ENCODE measurements around the gene USP32. TPM values are rescaled to one million over a fixed set of nuclear protein-coding genes. Genes with fewer than 3 reads are reported as not detected.
"Not testable (repeated sequence)": the region's sequence is repeated elsewhere in the genome, so short reads cannot be mapped to it uniquely, and the experiment has no call there.

USP32 gene
- total and polyA plus RNA-seq, 4 donors: 11.6 to 103 (median 42.9) TPM

GRCh38 chr17:60422162-60422665, 30.3 kb upstream of the USP32 start, which contains the start of gene CHCT1:
TSS of gene CHCT1 (plus strand) at chr17:60422489. CDS start at chr17:60422593, 104 bp downstream.
- Histone ChIP-seq H3K4me1 (ENCODE audit: control insufficient read depth in 4 of 4, insufficient read depth in 4 of 4, low read length in 3 of 4) (peaks cover 3 to 5% (median 4%) of the 10 kb centered on the region in 4 donors), H3K9ac (ENCODE audit: low read depth in 1 of 2, low read length in 2 of 2) (peak within 1 kb of the TSS; percentile 59 to 64), H3K4me3 (ENCODE audit: low read depth in 1 of 3, low read length in 3 of 3) (peak within 1 kb of the TSS; percentile 15 to 40 (median 36)), H3K27ac (ENCODE audit: low read depth in 1 of 2, low read length in 2 of 2) (no peak within 1 kb of the TSS), H3K27me3 (ENCODE audit: control insufficient read depth in 4 of 4, insufficient read depth in 4 of 4, low read length in 3 of 4) (no peaks in the 10 kb centered on the region), H3K36me3 (ENCODE audit: control insufficient read depth in 4 of 4, insufficient read depth in 3 of 4, low read depth in 1 of 4, low read length in 3 of 4) (no peaks in the 10 kb centered on the region), H3K9me3 (ENCODE audit: control insufficient read depth in 4 of 4, low read length in 3 of 4) (no peaks in the 10 kb centered on the region)
- TF ChIP-seq EGR1 (IDR thresholded peaks at IDR 0.05; ENCODE audit: low read depth in 2 of 2) (no peak), HNF4G (IDR thresholded peaks at IDR 0.05) (no peak), JUND (IDR thresholded peaks at IDR 0.05) (no peak), FOXA2 (IDR thresholded peaks at IDR 0.05) (no peak), REST (IDR thresholded peaks at IDR 0.05) (no peak), HNF4A (conservative IDR thresholded peaks at IDR 0.05) (no peak), YY1 (IDR thresholded peaks at IDR 0.05) (no peak), FOXA1 (IDR thresholded peaks at IDR 0.05) (no peak), TAF1 (conservative IDR thresholded peaks at IDR 0.05) (no peak)
- no peak for DNase-seq (ENCODE audit: low spot score)
- 76% methylated on average over 18 of the region's 18 CpGs for WGBS

DNA sequence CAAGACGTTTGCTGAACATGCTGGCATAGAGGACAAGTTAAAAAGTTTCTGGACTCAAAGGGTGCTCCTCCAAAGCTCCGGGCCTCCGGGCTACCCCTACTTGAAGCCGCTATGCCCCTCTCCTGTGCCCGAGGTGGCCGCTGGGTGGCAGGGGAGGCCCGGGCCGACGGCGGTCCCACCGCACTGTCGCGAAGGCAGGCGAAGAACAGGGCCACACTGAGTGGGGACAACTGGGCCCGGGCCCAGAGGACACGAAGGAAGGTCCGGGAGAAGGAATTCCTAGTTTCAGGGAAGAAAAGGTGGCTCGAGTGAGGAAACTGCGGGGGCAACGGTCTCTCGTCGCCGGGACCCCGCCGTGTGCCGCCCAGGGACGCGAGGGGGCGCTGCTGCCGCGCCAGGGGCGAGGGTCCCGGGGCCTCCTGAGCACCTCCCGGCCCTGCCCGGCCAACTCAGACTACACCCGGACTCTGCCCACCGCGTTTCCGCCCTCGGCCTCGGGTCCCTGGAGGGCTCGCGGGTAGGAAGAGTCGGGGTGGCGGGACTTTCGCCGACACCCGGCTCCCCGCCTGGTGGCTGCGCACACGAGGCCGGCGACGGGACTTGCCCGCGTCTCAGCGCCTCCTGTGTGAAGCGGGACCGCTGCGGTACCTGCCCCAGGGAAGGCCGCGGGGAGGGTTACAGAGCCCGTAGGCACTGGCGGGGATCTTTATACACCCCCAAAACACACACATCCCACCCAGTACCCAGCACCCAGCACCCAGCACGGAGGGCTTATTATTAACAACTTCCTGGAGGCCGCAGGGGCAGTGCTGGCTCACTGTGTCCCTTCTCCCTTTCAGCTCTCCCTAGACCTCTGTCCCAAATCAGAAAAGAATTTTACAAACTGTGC, 29.6 kb upstream of the USP32 start:
- H3K27ac ChIP-seq (ENCODE audit: low read depth in 1 of 2, low read length in 2 of 2): no peak overlapping the region
- TF ChIP-seq, protein P1, sequence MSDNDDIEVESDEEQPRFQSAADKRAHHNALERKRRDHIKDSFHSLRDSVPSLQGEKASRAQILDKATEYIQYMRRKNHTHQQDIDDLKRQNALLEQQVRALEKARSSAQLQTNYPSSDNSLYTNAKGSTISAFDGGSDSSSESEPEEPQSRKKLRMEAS (IDR thresholded peaks at IDR 0.05): no peak
- no peak for TF ChIP-seq REST (IDR thresholded peaks at IDR 0.05)
- TF ChIP-seq JUND (IDR thresholded peaks at IDR 0.05): no peak
- TF ChIP-seq SP1 (IDR thresholded peaks at IDR 0.05): no peak
- TF ChIP-seq, protein P2, sequence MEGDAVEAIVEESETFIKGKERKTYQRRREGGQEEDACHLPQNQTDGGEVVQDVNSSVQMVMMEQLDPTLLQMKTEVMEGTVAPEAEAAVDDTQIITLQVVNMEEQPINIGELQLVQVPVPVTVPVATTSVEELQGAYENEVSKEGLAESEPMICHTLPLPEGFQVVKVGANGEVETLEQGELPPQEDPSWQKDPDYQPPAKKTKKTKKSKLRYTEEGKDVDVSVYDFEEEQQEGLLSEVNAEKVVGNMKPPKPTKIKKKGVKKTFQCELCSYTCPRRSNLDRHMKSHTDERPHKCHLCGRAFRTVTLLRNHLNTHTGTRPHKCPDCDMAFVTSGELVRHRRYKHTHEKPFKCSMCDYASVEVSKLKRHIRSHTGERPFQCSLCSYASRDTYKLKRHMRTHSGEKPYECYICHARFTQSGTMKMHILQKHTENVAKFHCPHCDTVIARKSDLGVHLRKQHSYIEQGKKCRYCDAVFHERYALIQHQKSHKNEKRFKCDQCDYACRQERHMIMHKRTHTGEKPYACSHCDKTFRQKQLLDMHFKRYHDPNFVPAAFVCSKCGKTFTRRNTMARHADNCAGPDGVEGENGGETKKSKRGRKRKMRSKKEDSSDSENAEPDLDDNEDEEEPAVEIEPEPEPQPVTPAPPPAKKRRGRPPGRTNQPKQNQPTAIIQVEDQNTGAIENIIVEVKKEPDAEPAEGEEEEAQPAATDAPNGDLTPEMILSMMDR (IDR thresholded peaks at IDR 0.05; ENCODE audit: low read depth, low read length, missing input control): peak; percentile 60
- TF ChIP-seq RAD21 (IDR thresholded peaks at IDR 0.05): peak; percentile 74 to 79
- no peak for TF ChIP-seq HNF4G (IDR thresholded peaks at IDR 0.05)
- TF ChIP-seq HNF4A (conservative IDR thresholded peaks at IDR 0.05): no peak
- TF ChIP-seq YY1 (IDR thresholded peaks at IDR 0.05): no peak
- no peak for TF ChIP-seq RXRA (IDR thresholded peaks at IDR 0.05)
- TF ChIP-seq, protein P3, sequence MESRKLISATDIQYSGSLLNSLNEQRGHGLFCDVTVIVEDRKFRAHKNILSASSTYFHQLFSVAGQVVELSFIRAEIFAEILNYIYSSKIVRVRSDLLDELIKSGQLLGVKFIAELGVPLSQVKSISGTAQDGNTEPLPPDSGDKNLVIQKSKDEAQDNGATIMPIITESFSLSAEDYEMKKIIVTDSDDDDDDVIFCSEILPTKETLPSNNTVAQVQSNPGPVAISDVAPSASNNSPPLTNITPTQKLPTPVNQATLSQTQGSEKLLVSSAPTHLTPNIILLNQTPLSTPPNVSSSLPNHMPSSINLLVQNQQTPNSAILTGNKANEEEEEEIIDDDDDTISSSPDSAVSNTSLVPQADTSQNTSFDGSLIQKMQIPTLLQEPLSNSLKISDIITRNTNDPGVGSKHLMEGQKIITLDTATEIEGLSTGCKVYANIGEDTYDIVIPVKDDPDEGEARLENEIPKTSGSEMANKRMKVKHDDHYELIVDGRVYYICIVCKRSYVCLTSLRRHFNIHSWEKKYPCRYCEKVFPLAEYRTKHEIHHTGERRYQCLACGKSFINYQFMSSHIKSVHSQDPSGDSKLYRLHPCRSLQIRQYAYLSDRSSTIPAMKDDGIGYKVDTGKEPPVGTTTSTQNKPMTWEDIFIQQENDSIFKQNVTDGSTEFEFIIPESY (IDR thresholded peaks at IDR 0.05): no peak

GRCh38 chr17:60419875-60420274, 27.9 kb upstream of the USP32 start:
- 95% methylated on average over 7 of the region's 7 CpGs for WGBS
- not testable (repeated sequence) for H3K9me3 ChIP-seq (ENCODE audit: control insufficient read depth in 4 of 4, low read length in 3 of 4); H3K27me3 ChIP-seq (ENCODE audit: control insufficient read depth in 4 of 4, insufficient read depth in 4 of 4, low read length in 3 of 4); H3K27ac ChIP-seq (ENCODE audit: low read depth in 1 of 2, low read length in 2 of 2); H3K4me3 ChIP-seq (ENCODE audit: low read depth in 1 of 3, low read length in 3 of 3); DNase-seq (ENCODE audit: low spot score); H3K4me1 ChIP-seq (ENCODE audit: control insufficient read depth in 4 of 4, insufficient read depth in 4 of 4, low read length in 3 of 4); H3K36me3 ChIP-seq (ENCODE audit: control insufficient read depth in 4 of 4, insufficient read depth in 3 of 4, low read depth in 1 of 4, low read length in 3 of 4); H3K9ac ChIP-seq (ENCODE audit: low read depth in 1 of 2, low read length in 2 of 2)

More for the DNA sequence above, 29.6 kb upstream of the USP32 start:
- H3K4me3 ChIP-seq (ENCODE audit: low read depth in 1 of 3, low read length in 3 of 3): peak overlapping the region; percentile 15 to 40 (median 36)
- no peaks in the 10 kb centered on the region for H3K9me3 ChIP-seq (ENCODE audit: control insufficient read depth in 4 of 4, low read length in 3 of 4)
- peaks cover 3 to 5% (median 4%) of the 10 kb centered on the region in 4 donors for H3K4me1 ChIP-seq (ENCODE audit: control insufficient read depth in 4 of 4, insufficient read depth in 4 of 4, low read length in 3 of 4)
- H3K9ac ChIP-seq (ENCODE audit: low read depth in 1 of 2, low read length in 2 of 2): peak overlapping the region; percentile 59 to 64
- no peaks in the 10 kb centered on the region for H3K27me3 ChIP-seq (ENCODE audit: control insufficient read depth in 4 of 4, insufficient read depth in 4 of 4, low read length in 3 of 4)
- 6% methylated on average over 66 of the region's 66 CpGs for WGBS
- H3K36me3 ChIP-seq (ENCODE audit: control insufficient read depth in 4 of 4, insufficient read depth in 3 of 4, low read depth in 1 of 4, low read length in 3 of 4): no peaks in the 10 kb centered on the region
- peak; percentile 77 for DNase-seq (ENCODE audit: low spot score)
